IMR-90 (cell line): ENCODE measurements around the gene HSPA9. TPM values are rescaled to one million over a fixed set of nuclear protein-coding genes. Genes with fewer than 3 reads are reported as not detected.

Source experiments
- ATAC-seq: fragments of 200-7000 bp; cut with Tn5 transposase; 2 replicates; pipeline ENCODE4 v1.9.1; 2020; ENCODE audit warnings: low read depth, mild to moderate bottlenecking, moderate library complexity
- BruUV-seq: library from RNA; stranded (reverse); fragments of 400-500 nt; replicated peaks from 2 replicates; lab custom pipeline; 2021; lab: Mats Ljungman, UMichigan
- CTCF ChIA-PET: fragments of 300-600 bp; formaldehyde crosslinking; extraction: SDS; loops from one replicate; lab custom pipeline; 2021; ENCODE audit warnings: antibody characterized with exemption; lab: Yijun Ruan, JAX
- POLR2A ChIA-PET: fragments of 300-600 bp; sonication (Branson Sonifier 250); formaldehyde crosslinking; loops from one replicate; lab custom pipeline; 2022; ENCODE audit warnings: antibody characterized with exemption; ENCODE audit not compliant: unreplicated experiment; lab: Charles Lee
- DNase-seq: peaks from one replicate; pipeline ENCODE4 v3.0.0; 2013
- H2AFZ ChIP-seq: replicated peaks from 2 replicates; pipeline ENCODE3; 2013; ENCODE audit warnings: low read length, mild to moderate bottlenecking; ENCODE audit not compliant: poor library complexity
- H2AK5ac ChIP-seq: 2 replicates; pipeline ENCODE4 v1.6.1; 2013; ENCODE audit warnings: low read depth, low read length, inconsistent platforms
- H2AK9ac ChIP-seq: replicated peaks from 2 replicates; pipeline ENCODE3; 2013; ENCODE audit warnings: mild to moderate bottlenecking, low read depth, low read length, moderate library complexity; ENCODE audit not compliant: poor library complexity
- H2BK120ac ChIP-seq: 2 replicates; pipeline ENCODE4 v1.6.1; 2013; ENCODE audit warnings: low read depth, low read length, inconsistent platforms
- H2BK15ac ChIP-seq: 3 replicates; pipeline ENCODE4 v1.6.1; 2013; ENCODE audit warnings: low read depth, low read length, inconsistent platforms
- H2BK20ac ChIP-seq: 2 replicates; pipeline ENCODE4 v1.6.1; 2013; ENCODE audit warnings: low read depth, mild to moderate bottlenecking, inconsistent platforms, low read length, moderate library complexity
- H2BK5ac ChIP-seq: 2 replicates; pipeline ENCODE4 v1.6.1; 2013; ENCODE audit warnings: mild to moderate bottlenecking, low read depth, low read length, inconsistent platforms; ENCODE audit not compliant: poor library complexity, severe bottlenecking
- H3K14ac ChIP-seq: replicated peaks from 2 replicates; pipeline ENCODE4 v1.6.1; 2013; ENCODE audit warnings: low read depth, low read length, inconsistent platforms
- H3K18ac ChIP-seq: 2 replicates; pipeline ENCODE4 v1.6.1; 2013; ENCODE audit warnings: low read depth, low read length, control low read depth
- H3K23ac ChIP-seq: 2 replicates; pipeline ENCODE4 v1.6.1; 2013; ENCODE audit warnings: low read depth, low read length, inconsistent platforms
- H3K27ac ChIP-seq: 2 replicates; pipeline ENCODE4 v1.5.1; 2013; ENCODE audit warnings: mild to moderate bottlenecking, control low read depth, low read length; ENCODE audit not compliant: insufficient read depth
- H3K27me3 ChIP-seq: 2 replicates; pipeline ENCODE4 v1.6.1; 2013; ENCODE audit warnings: low read length; ENCODE audit not compliant: control insufficient read depth, insufficient read depth
- H3K36me3 ChIP-seq: 2 replicates; pipeline ENCODE4 v1.6.1; 2013; ENCODE audit warnings: low read length, mixed read lengths; ENCODE audit not compliant: control insufficient read depth, insufficient read depth
- H3K4ac ChIP-seq: 2 replicates; pipeline ENCODE4 v1.6.1; 2013; ENCODE audit warnings: low read depth, low read length, inconsistent platforms
- H3K4me1 ChIP-seq: 2 replicates; pipeline ENCODE4 v1.6.1; 2013; ENCODE audit warnings: low read length, mixed read lengths; ENCODE audit not compliant: control insufficient read depth, insufficient read depth
- H3K4me2 ChIP-seq: 2 replicates; pipeline ENCODE4 v1.6.1; 2013; ENCODE audit warnings: low read depth, mild to moderate bottlenecking, control low read depth, low read length, moderate library complexity
- H3K4me3 ChIP-seq: 2 replicates; pipeline ENCODE4 v1.5.1; 2013; ENCODE audit warnings: low read depth, mild to moderate bottlenecking, control low read depth, low read length, moderate library complexity; ENCODE audit not compliant: insufficient read depth
- H3K56ac ChIP-seq: 2 replicates; pipeline ENCODE4 v1.6.1; 2013; ENCODE audit warnings: low read length, inconsistent platforms; ENCODE audit not compliant: insufficient read depth; ENCODE audit errors: extremely low read depth
- H3K79me1 ChIP-seq, 2 experiments: 2 replicates each; pipeline ENCODE4 v1.6.1; 2013; ENCODE audit warnings: low read length in 2 of 2, inconsistent platforms in 1 of 2, low read depth in 1 of 2
- H3K9ac ChIP-seq: 2 replicates; pipeline ENCODE4 v1.6.1; 2013; ENCODE audit warnings: low read depth, low read length, control low read depth
- H3K9me1 ChIP-seq: 2 replicates; pipeline ENCODE4 v1.6.1; 2013; ENCODE audit warnings: low read length, inconsistent platforms; ENCODE audit not compliant: insufficient read depth
- H3K9me3 ChIP-seq: 2 replicates; pipeline ENCODE4 v1.6.1; 2013; ENCODE audit warnings: low read length; ENCODE audit not compliant: control insufficient read depth, insufficient read depth
- H4K20me1 ChIP-seq: 2 replicates; pipeline ENCODE4 v1.6.1; 2013; ENCODE audit warnings: low read length, inconsistent platforms; ENCODE audit not compliant: insufficient read depth
- H4K5ac ChIP-seq: 2 replicates; pipeline ENCODE4 v1.6.1; 2013; ENCODE audit warnings: mild to moderate bottlenecking, low read depth, low read length, control low read depth
- H4K8ac ChIP-seq, 2 experiments: 2 replicates each; pipeline ENCODE4 v1.6.1; 2013; ENCODE audit warnings: low read depth in 2 of 2, low read length in 2 of 2, control low read depth in 1 of 2, inconsistent platforms in 1 of 2
- H4K91ac ChIP-seq: 2 replicates; pipeline ENCODE4 v1.6.1; 2013; ENCODE audit warnings: low read depth, low read length, inconsistent platforms; ENCODE audit not compliant: insufficient read depth
- CEBPB ChIP-seq: IDR thresholded peaks from 2 replicates; pipeline ENCODE4 v1.6.1; 2012; ENCODE audit warnings: low read depth, low read length, improper control_type of control experiment
- ELK1 ChIP-seq: fragments of 150-350 bp; IDR thresholded peaks from 2 replicates; pipeline ENCODE4 v1.6.1; 2016; ENCODE audit warnings: low read depth, mild to moderate bottlenecking, low read length, moderate library complexity, borderline replicate concordance
- RAD21 ChIP-seq: IDR thresholded peaks from 2 replicates; pipeline ENCODE4 v1.6.1; 2012; ENCODE audit warnings: low read length, improper control_type of control experiment
- WGBS, 2 experiments: methylation state at CpG; one replicate each; pipeline versions ENCODE4 v1.1.5 to v1.1.7; 2013; ENCODE audit warnings: missing lambda C conversion rate in 2 of 2; ENCODE audit not compliant: insufficient read length in 1 of 2; ENCODE audit errors: extremely low coverage in 2 of 2; 5-methylcytosine and 5-hydroxymethylcytosine counted together
- dilution Hi-C: fragments of 300-500 bp; cut with HindIII; formaldehyde crosslinking; loops from one replicate; pipeline ENCODE4 v1.14.3; 2018; ENCODE audit warnings: low sequenced_read_pairs; ENCODE audit not compliant: unreplicated experiment
- in situ Hi-C: fragments of 300-500 bp; cut with MboI; formaldehyde crosslinking; loops from 3 replicates; pipeline ENCODE4 v1.14.3; 2019; ENCODE audit warnings: low sequenced_read_pairs, inconsistent platforms, mixed read lengths
- intact Hi-C: fragments of 100-400 bp; cut with micrococcal nuclease; formaldehyde crosslinking; loops from 2 replicates; pipeline ENCODE4 v1.10.0; 2022
- polyA plus RNA-seq, 3 experiments: library from polyadenylated mRNA; depleted of rRNA; stranded (reverse); fragments of >200 nt; gene quantifications; 2 replicates each; pipeline ENCODE4 v1.2.3, GENCODE V29; 2012; ENCODE audit warnings: low replicate concordance in 1 of 3
- total RNA-seq: library from RNA; depleted of rRNA; stranded (reverse); fragments of >200 nt; gene quantifications from 2 replicates; pipeline ENCODE4 v1.2.3, GENCODE V29; 2012

HSPA9 gene
- total and polyA plus RNA-seq, 2 of the 4 experiments (the other 2 are of a cell fraction) = 157 to 472 TPM

- Histone ChIP-seq H3K27ac (no peak overlapping the region), H3K23ac (no peak overlapping the region), H4K5ac (no peak overlapping the region), H4K91ac (no peak overlapping the region), H3K56ac (no peak overlapping the region), H2AK5ac (peak overlapping the region; percentile 35; the same call in 1 of the 2 replicates), H3K18ac (no peak overlapping the region), H3K4ac (no peak overlapping the region), H3K4me2 (peak overlapping the region; percentile 56), H3K4me3 (no peak overlapping the region), H3K79me1 (peaks cover 26 to 76% of the 10 kb centered on the region in 2 experiments), H4K20me1 (peaks cover 82% of the 10 kb centered on the region), H2BK20ac (no peak overlapping the region), H3K36me3 (peaks cover 11% of the 10 kb centered on the region), H3K14ac (no peak overlapping the region), H3K9me1 (peaks cover 16% of the 10 kb centered on the region), H2BK5ac (peak overlapping the region; percentile 50), H3K27me3 (no peaks in the 10 kb centered on the region), H4K8ac (no peak overlapping the region), H3K9ac (no peak overlapping the region), H2AFZ (no peak overlapping the region), H3K4me1 (peaks cover 7% of the 10 kb centered on the region), H2AK9ac (no peak overlapping the region), H2BK15ac (no peak overlapping the region), H2BK120ac (no peak overlapping the region), H3K9me3 (no peaks in the 10 kb centered on the region)
- peak; percentile 60 for ATAC-seq
- no CpG with 5 or more reads among the region's 1 CpG for WGBS, 2 experiments
- dilution Hi-C loops = no loop called here
- in situ Hi-C loops = no loop called here
- TF ChIP-seq ELK1 (no peak), CEBPB (peak; percentile 89), RAD21 (no peak)
- POLR2A ChIA-PET = interaction anchor here (1.2 kb wide), 1 partner anchor 25 kb away, joined by 3 read pairs; no protein-coding TSS in a partner anchor
- no TSS peak for BruUV-seq
- DNase-seq = peak; percentile 48
- CTCF ChIA-PET = no interaction called here
- intact Hi-C loops = no loop called here
These were observed 47.0 kb downstream of the HSPA9 start for GRCh38 chr5:138528208-138528607.
